GM21390 (cell line): ENCODE results near the gene MCUR1.
"Not testable (repeated sequence)": the region's sequence is repeated elsewhere in the genome, so short reads cannot be mapped to it uniquely, and the experiment has no call there.

Experiments used
- ATAC-seq: cut with Tn5 transposase; IDR thresholded peaks from one replicate; pipeline ENCODE4 v1.9.1; 2021; ENCODE audit not compliant: unreplicated experiment

MCUR1 gene

GRCh38 chr6:13814176-13814937 lies at the start of gene MCUR1:
MCUR1 (minus strand) TSS chr6:13814557; CDS start chr6:13814429, 128 bp downstream.
- ATAC-seq, result peak; percentile 74

- no peak for ATAC-seq
Measured at GRCh38 chr6:13863699-13864155, 49.4 kb upstream of the MCUR1 start.

GRCh38 chr6:13860556-13861185 lies 46.3 kb upstream of the MCUR1 start:
- ATAC-seq, result not testable (repeated sequence)

- no peak for ATAC-seq
Measured at GRCh38 chr6:13859871-13860555, 45.7 kb upstream of the MCUR1 start.

GRCh38 chr6:13854716-13855250 lies 40.4 kb upstream of the MCUR1 start:
- ATAC-seq, result no peak

- ATAC-seq, result no peak
Measured at GRCh38 chr6:13853871-13854270, 39.5 kb upstream of the MCUR1 start.

GRCh38 chr6:13851803-13852202 lies 37.4 kb upstream of the MCUR1 start:
- ATAC-seq, result no peak

- no peak for ATAC-seq
Measured at GRCh38 chr6:13851330-13851729, 37.0 kb upstream of the MCUR1 start.

GRCh38 chr6:13850690-13851089 lies 36.3 kb upstream of the MCUR1 start:
- ATAC-seq, result not testable (repeated sequence)

- no peak for ATAC-seq
Measured at GRCh38 chr6:13848522-13849150, 34.3 kb upstream of the MCUR1 start.

GRCh38 chr6:13847326-13848050 lies 33.1 kb upstream of the MCUR1 start:
- ATAC-seq, result no peak

GRCh38 chr6:13846841-13847240 lies 32.5 kb upstream of the MCUR1 start:
- no peak for ATAC-seq

GRCh38 chr6:13841936-13842335 lies 27.6 kb upstream of the MCUR1 start:
- no peak for ATAC-seq

GRCh38 chr6:13838616-13839015 lies 24.3 kb upstream of the MCUR1 start:
- ATAC-seq, result no peak

GRCh38 chr6:13836170-13836569 lies 21.8 kb upstream of the MCUR1 start:
- no peak for ATAC-seq

- ATAC-seq, result no peak
Measured at GRCh38 chr6:13834790-13835189, 20.4 kb upstream of the MCUR1 start.

- ATAC-seq, result not testable (repeated sequence)
Measured at GRCh38 chr6:13834018-13834417, 19.7 kb upstream of the MCUR1 start.

GRCh38 chr6:13832778-13833177 lies 18.4 kb upstream of the MCUR1 start:
- no peak for ATAC-seq

GRCh38 chr6:13831615-13832014 lies 17.3 kb upstream of the MCUR1 start:
- peak; percentile 63 for ATAC-seq

GRCh38 chr6:13830803-13831202 lies 16.4 kb upstream of the MCUR1 start:
- ATAC-seq, result no peak
